Colon (tissue), 2 donors: ENCODE results near the gene PRM1.

Experiments
- FAIRE-seq: peaks from 2 replicates; lab custom pipeline; 2012; peaks lifted over from hg19 to GRCh38; lab: Jason Lieb, UNC
- donor health status: control.
- donor health status: control.

Gene PRM1

GRCh38 chr16:11236461-11237254 is 44.5 kb downstream of the PRM1 start:
- FAIRE-seq: no peak

- no peak for FAIRE-seq
Measured at GRCh38 chr16:11235703-11235991, 45.5 kb downstream of the PRM1 start.

GRCh38 chr16:11234884-11235702 is 46.0 kb downstream of the PRM1 start:
- no peak for FAIRE-seq

DNA sequence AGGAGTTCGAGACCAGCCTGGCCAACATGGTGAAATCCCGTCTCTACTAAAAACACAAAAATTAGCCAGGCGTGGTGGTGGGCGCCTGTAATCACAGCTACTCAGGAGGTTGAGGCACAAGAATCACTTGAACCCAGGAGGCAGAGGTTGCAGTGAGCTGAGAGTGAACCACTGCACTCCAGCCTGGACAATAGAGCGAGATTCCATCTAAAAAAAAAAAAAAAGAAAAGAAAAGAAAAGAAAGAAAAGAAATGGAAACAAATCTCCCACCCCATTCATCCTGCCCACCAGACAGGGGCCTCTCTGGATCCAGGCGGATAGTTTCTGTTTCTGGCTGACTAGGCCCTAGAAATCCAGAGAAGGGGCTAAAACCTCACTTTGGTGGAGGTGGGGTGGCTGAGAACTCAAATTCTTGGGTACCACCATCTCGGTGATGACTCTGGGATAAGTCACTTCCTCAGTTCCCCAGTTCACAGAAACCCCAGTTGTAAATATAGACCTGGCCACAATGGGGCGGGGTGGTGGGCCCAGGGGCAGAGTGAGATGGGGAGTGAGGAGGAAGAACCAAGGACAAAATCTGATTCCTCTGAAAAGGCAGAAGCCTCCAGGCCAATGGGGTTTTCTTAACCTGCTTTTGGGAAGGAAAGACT is 47.3 kb downstream of the PRM1 start:
- FAIRE-seq: no peak

DNA sequence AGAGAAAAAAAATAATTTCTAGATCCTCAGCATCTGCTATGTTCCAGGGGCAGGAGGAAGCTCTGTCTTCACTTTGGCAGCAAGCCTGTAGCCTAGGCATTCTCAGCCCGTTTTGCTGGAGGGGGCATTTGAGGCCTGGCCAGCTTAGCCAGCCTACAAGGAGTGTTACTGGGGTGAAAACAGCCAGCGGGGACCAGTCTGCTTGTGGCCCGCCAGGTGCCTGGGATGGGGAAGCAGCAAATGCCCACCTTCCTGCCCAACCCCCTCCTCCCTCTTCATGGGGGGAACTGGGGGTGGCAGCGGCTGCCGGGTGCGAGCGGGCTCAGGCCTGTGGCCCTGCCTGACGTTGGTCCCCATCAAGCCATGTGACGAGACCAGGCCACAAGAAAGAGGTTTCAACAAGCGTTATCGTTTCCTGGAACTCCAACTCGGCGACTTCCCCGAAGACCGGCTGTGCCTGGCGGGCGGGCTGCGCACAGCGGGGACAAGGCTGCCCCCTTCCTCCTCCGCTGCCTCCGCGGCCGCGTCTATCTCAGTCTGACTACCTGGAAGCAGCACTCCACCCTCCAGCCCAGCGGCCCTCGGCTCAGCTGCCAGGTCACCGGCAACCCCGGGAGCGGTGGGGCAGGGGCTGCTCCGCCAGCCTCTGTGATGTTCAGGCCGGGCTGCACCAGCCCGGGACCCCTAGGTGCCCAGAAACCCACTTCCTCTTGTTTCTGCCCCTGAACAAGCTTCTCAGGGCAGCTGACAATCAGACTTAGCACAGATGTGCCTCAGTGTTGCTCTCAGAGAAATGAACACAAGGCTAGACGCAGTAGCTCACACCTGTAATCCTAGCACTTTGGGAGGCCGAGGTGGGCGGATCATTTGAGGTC is 48.0 kb downstream of the PRM1 start:
- FAIRE-seq: no peak

- no peak for FAIRE-seq
Measured at GRCh38 chr16:11232302-11232851, 48.8 kb downstream of the PRM1 start.

DNA sequence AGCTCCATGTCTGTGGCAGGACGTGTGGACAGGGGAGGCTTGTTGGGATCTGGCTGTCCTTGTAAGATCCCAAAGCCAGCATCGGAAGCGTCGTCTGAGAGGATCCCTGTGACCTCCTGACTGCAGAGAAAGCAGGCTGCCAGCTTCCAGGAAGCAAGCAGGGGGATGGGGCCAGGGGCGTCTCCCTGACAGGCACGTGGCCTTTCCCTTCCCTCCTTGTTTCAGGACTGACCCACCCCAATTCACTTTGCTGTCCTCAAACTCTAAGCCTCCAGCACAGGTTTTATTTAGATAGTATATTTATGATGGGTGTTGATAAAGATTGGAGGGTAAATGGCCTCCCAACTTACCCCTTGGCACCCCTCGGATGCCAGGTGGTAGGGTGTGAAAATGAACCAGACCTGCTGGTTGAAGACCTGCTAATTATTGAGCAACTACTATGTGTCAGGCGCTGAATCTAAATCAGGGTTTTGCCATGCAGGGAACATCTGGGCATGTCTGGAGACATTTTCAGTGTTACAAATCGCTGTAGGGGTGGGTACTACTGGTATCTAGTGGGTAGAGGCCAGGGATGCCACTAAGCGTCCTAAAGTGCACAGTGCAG is 49.7 kb downstream of the PRM1 start:
- FAIRE-seq: no peak
